Gastroesophageal sphincter (tissue), 4 donors: ENCODE data around the gene THADA. TPM values are rescaled to one million over a fixed set of nuclear protein-coding genes. Genes with fewer than 3 reads are reported as not detected.

Experiments used
- ATAC-seq: fragments of 150-250 bp; one replicate; pipeline ENCODE4 v1.9.1; 2016; ENCODE audit warnings: mild to moderate bottlenecking, moderate library complexity
- H3K27ac ChIP-seq, 4 donors: fragments of 200-600 bp; sonication (generic) in 3 of 4; 1 replicate in 3 of 4; 2 replicates in 1 of 4; pipeline ENCODE4 v1.5.1; 2016 to 2019
- H3K27me3 ChIP-seq: fragments of 200-600 bp; sonication (generic); one replicate; pipeline ENCODE4 v1.5.1; 2019
- H3K36me3 ChIP-seq, 2 donors: fragments of 200-600 bp; sonication (generic); one replicate each; pipeline ENCODE4 v1.5.1; 2019; ENCODE audit warnings: control low read depth in 1 of 2
- H3K4me1 ChIP-seq, 3 donors: fragments of 200-600 bp; sonication (generic); 1 replicate in 2 of 3; 2 replicates in 1 of 3; pipeline ENCODE4 v1.5.1; 2016 to 2019; ENCODE audit warnings: control low read depth in 2 of 3
- H3K4me3 ChIP-seq, 2 donors: fragments of 200-600 bp; sonication (generic); one replicate each; pipeline ENCODE4 v1.5.1; 2019; ENCODE audit warnings: mild to moderate bottlenecking in 1 of 2, moderate library complexity in 1 of 2
- H3K9me3 ChIP-seq, 3 donors: fragments of 200-600 bp; sonication (generic); one replicate each; pipeline ENCODE4 v1.5.1; 2017 to 2019; ENCODE audit warnings: control low read depth in 2 of 3
- EP300 ChIP-seq: sonication (generic); formaldehyde crosslinking; IDR thresholded peaks from one replicate; pipeline ENCODE4 v1.6.1; 2017; ENCODE audit warnings: antibody characterized with exemption, mild to moderate bottlenecking
- POLR2A ChIP-seq, 2 donors: fragments of 450-650 bp; IDR thresholded peaks; one replicate each; pipeline ENCODE4 v1.6.1; 2017; ENCODE audit warnings: antibody characterized with exemption in 2 of 2, mild to moderate bottlenecking in 2 of 2, moderate library complexity in 1 of 2
- POLR2AphosphoS5 ChIP-seq: sonication (generic); formaldehyde crosslinking; IDR thresholded peaks from one replicate; pipeline ENCODE4 v1.6.1; 2017; ENCODE audit warnings: antibody characterized with exemption
- WGBS, 2 donors: methylation state at CpG; one replicate each; pipeline ENCODE4 v1.1.5; 2018; ENCODE audit warnings: low coverage in 1 of 2; 5-methylcytosine and 5-hydroxymethylcytosine counted together
- total RNA-seq, 4 donors: library from RNA; depleted of rRNA; stranded (reverse); fragments of >200 nt; gene quantifications; one replicate each; pipeline ENCODE4 v1.1.0, GENCODE V29; 2016
- TF ChIP-seq, protein P1 (sequence below), 4 experiments: fragments of 200-600 bp in 2 of 4; fragments of 450-650 bp in 2 of 4; sonication (generic) in 1 of 4; IDR thresholded peaks; one replicate each; pipeline ENCODE4 v1.5.1; 2017 to 2019; ENCODE audit warnings: antibody characterized with exemption in 4 of 4, mild to moderate bottlenecking in 2 of 4, moderate library complexity in 2 of 4

Gene THADA
- total RNA-seq, 4 donors from 2014 or later, result 19.7 to 34.4 (median 22.3) TPM

DNA sequence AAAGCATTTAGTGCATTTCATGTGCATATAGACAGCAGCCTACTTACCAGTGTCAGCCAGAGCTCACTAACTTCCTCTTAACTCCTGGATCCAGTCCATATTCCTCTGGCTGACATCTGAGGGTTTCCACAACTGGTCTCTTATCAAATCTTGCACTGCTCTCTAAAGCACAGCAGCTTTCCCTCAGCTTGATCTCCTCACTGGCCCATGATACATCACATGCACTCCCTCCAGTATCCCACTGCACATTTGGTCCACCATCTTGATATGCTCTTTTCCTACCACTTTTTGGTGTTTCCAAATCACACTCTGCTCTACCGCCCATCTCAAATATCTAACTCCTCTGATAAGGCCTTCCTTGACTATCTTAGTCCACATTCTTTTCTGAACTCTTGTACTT lies 264.4 kb downstream of the THADA start:
- Histone ChIP-seq H3K9me3 (no peaks in the 10 kb centered on the region), H3K36me3 (no peaks in the 10 kb centered on the region), H3K27me3 (no peaks in the 10 kb centered on the region), H3K4me3 (no peak overlapping the region), H3K27ac (peak overlapping the region in 3 of 4 donors; percentile 82 to 83 (median 82)), H3K4me1 (peaks cover 20 to 83% (median 41%) of the 10 kb centered on the region in 3 donors)
- no peak for ATAC-seq
- WGBS, 2 donors, result 91 to 100% methylated on average over 1 of the region's 1 CpG
- TF ChIP-seq, protein P1, sequence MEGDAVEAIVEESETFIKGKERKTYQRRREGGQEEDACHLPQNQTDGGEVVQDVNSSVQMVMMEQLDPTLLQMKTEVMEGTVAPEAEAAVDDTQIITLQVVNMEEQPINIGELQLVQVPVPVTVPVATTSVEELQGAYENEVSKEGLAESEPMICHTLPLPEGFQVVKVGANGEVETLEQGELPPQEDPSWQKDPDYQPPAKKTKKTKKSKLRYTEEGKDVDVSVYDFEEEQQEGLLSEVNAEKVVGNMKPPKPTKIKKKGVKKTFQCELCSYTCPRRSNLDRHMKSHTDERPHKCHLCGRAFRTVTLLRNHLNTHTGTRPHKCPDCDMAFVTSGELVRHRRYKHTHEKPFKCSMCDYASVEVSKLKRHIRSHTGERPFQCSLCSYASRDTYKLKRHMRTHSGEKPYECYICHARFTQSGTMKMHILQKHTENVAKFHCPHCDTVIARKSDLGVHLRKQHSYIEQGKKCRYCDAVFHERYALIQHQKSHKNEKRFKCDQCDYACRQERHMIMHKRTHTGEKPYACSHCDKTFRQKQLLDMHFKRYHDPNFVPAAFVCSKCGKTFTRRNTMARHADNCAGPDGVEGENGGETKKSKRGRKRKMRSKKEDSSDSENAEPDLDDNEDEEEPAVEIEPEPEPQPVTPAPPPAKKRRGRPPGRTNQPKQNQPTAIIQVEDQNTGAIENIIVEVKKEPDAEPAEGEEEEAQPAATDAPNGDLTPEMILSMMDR (IDR thresholded peaks at IDR 0.05), result no peak
- TF ChIP-seq EP300 (no peak), POLR2A (IDR thresholded peaks at IDR 0.05) (no peak), POLR2AphosphoS5 (no peak)

DNA sequence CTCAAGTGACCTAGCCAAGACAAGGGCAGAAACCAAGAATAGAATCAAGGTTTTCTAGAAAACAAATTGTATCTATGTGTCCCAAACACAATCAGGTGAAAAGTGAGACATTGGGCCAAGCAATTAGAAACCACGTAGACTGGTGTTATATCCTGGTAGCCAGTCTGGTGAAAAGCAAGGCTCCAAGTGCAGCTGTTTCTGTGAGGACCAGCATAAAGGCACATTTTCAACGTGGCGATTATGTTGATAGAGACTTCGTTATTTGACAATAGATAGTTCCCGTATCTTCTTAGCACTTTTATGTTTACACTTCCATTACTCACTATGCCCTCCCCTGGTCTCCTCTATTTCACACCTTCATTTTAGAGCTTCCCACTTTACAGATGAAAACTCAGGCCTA lies 266.2 kb downstream of the THADA start:
- TF ChIP-seq POLR2AphosphoS5 (no peak), POLR2A (IDR thresholded peaks at IDR 0.05) (no peak), EP300 (no peak)
- TF ChIP-seq, protein P1 (IDR thresholded peaks at IDR 0.05), result no peak
- peak overlapping the region; percentile 21 to 83 (median 70) for H3K27ac ChIP-seq
- no peak for ATAC-seq

DNA sequence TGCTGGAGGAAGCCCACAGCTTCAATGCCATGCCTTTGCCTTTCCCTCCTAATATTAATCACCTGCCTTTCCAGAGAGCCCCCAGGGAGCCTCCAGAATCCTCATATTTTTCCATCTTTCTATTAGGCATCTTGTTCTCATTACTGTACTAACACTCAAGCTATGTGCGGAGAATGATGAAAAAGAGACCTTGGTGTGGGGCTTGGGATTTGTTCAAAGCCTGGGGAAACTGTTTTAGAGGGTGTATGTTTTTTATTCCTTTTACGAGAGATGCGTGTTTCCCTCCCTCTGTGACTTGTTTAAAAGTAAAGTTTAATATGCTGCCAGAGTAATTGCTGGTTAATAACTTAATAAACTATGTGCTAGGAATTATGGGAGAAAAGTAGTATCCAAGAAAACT lies 267.0 kb downstream of the THADA start:
- Histone ChIP-seq H3K36me3 (no peaks in the 10 kb centered on the region), H3K4me3 (no peak overlapping the region), H3K9me3 (no peaks in the 10 kb centered on the region), H3K27me3 (no peaks in the 10 kb centered on the region), H3K27ac (peak overlapping the region; percentile 21 to 83 (median 74)), H3K4me1 (peaks cover 17 to 99% (median 41%) of the 10 kb centered on the region in 3 donors)
- WGBS, 2 donors, result 21 to 23% methylated on average over 3 of the region's 3 CpGs
- TF ChIP-seq, protein P1 (IDR thresholded peaks at IDR 0.05), result no peak
- TF ChIP-seq EP300 (no peak), POLR2AphosphoS5 (no peak), POLR2A (IDR thresholded peaks at IDR 0.05) (no peak)
- ATAC-seq, result no peak

More for the DNA sequence above, 266.2 kb downstream of the THADA start:
- no peaks in the 10 kb centered on the region for H3K9me3 ChIP-seq
- peaks cover 20 to 99% (median 47%) of the 10 kb centered on the region in 3 donors for H3K4me1 ChIP-seq
- no peaks in the 10 kb centered on the region for H3K27me3 ChIP-seq
- 19 to 50% methylated on average over 5 of the region's 5 CpGs for WGBS, 2 donors
- no peaks in the 10 kb centered on the region for H3K36me3 ChIP-seq
- no peak overlapping the region for H3K4me3 ChIP-seq

DNA sequence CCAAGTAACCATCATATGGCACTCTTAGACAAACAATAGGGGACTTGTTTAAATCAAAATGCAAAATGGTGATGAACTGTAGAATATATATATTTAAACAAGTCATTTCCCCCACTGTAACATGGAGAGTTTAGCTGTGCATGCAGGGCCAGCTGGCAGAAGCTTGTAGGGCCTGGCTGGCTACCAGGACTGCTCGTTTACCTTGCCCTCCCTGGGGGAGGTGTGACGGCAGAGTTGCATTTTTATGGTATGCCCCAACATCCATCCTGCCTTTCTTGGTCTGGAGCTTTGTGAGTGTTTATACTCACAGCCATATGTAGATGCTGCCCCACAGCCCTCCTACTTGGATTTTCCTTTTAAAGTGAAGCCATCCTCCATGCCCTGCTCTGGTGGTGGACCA lies 267.7 kb downstream of the THADA start:
- no peak for ATAC-seq
- H3K4me3 ChIP-seq, result no peak overlapping the region
- no peaks in the 10 kb centered on the region for H3K27me3 ChIP-seq
- no peak for TF ChIP-seq EP300
- TF ChIP-seq POLR2AphosphoS5, result no peak
- TF ChIP-seq, protein P1 (IDR thresholded peaks at IDR 0.05), result no peak
- no peak for TF ChIP-seq POLR2A (IDR thresholded peaks at IDR 0.05)
- peak overlapping the region in 3 of 4 donors; percentile 66 to 83 (median 82) for H3K27ac ChIP-seq
- 46% methylated on average over 2 of the region's 2 CpGs; no CpG with 5 or more reads in 1 of the 2 donors for WGBS, 2 donors
- H3K9me3 ChIP-seq, result no peaks in the 10 kb centered on the region
- no peaks in the 10 kb centered on the region for H3K36me3 ChIP-seq
- peaks cover 14 to 99% (median 34%) of the 10 kb centered on the region in 3 donors for H3K4me1 ChIP-seq

DNA sequence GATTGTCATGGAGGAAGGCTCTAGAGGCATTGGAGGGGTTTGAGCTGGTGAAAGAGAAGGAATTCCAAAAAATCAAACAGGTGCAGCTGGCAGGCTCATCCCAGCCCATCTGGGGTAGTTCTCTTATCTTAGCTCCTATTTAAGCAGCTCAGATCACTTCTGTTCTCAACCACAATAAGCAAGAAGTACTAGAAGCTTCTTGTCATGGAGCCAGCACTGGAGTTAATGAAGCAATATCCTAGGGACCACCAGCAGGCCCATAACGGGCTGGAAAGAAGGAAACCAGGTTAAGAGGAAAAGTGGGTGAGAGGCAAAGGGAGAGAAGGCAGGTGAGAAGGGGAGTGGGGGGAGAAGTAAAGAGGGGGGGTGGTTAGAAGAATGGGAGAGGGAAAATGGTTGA lies 268.7 kb downstream of the THADA start:
- peak overlapping the region in 3 of 4 donors; percentile 45 to 83 (median 82) for H3K27ac ChIP-seq
- peaks cover 6 to 90% (median 24%) of the 10 kb centered on the region in 3 donors for H3K4me1 ChIP-seq
- TF ChIP-seq EP300 (no peak), POLR2AphosphoS5 (no peak), POLR2A (IDR thresholded peaks at IDR 0.05) (no peak)
- TF ChIP-seq, protein P1 (IDR thresholded peaks at IDR 0.05), result no peak
- H3K27me3 ChIP-seq, result no peaks in the 10 kb centered on the region
- no peaks in the 10 kb centered on the region for H3K36me3 ChIP-seq
- WGBS, 2 donors, result 80 to 89% methylated on average over 1 of the region's 1 CpG
- H3K4me3 ChIP-seq, result no peak overlapping the region
- ATAC-seq, result no peak
- no peaks in the 10 kb centered on the region for H3K9me3 ChIP-seq
